ENCODE data around the gene ATAD3B.

Gene ATAD3B

DNA sequence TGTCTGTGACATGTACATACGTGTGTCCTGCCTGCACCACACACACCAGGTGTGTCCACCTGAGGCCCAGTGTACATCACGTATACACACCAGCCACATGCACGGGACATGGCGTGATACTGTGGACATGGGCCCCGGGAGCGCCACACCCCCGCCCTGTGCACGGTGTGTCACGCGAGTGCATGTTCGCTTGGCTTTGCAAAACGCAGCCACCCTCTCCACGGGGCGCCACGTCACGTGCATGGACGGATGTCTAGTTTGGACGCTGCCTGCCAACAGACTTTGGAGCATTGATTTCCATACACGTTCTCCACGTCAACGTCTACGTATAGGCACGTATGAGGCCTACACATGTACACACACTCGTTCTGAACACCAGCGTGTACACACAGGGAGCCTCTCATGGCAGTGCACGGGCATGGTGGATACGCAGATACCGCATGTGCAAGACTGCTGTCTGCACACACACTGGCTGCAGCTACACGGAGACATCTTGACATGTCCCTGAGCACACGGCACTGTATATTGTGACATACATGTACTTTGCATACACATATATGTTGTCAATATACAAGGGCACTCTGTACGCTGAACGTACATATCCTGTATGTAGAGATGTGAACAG is 66.2 kb downstream of the ATAD3B start:
- TF ChIP-seq, protein P1, sequence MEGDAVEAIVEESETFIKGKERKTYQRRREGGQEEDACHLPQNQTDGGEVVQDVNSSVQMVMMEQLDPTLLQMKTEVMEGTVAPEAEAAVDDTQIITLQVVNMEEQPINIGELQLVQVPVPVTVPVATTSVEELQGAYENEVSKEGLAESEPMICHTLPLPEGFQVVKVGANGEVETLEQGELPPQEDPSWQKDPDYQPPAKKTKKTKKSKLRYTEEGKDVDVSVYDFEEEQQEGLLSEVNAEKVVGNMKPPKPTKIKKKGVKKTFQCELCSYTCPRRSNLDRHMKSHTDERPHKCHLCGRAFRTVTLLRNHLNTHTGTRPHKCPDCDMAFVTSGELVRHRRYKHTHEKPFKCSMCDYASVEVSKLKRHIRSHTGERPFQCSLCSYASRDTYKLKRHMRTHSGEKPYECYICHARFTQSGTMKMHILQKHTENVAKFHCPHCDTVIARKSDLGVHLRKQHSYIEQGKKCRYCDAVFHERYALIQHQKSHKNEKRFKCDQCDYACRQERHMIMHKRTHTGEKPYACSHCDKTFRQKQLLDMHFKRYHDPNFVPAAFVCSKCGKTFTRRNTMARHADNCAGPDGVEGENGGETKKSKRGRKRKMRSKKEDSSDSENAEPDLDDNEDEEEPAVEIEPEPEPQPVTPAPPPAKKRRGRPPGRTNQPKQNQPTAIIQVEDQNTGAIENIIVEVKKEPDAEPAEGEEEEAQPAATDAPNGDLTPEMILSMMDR (conservative IDR thresholded peaks at IDR 0.05) = no peak
- no peak overlapping the region for H3K27ac ChIP-seq

DNA sequence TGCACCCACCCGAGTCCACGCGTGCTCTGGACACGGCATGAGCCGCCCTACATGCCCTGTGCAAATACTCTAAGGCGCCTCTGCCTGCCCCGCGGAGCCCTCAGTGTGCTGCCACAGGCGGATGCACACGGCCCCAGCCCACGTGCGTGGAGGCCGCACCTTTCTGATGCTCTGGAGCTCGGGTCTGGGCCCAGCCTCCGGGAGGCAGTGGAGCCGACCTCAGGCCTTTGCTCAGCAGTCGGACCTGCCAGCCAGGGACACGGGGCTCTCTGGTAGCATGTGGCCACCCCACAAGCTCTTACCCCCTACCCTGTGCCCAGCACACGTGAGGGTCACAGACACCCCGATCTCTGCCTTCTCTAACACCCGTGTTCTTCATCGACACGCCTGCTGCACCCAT is 66.8 kb downstream of the ATAD3B start:
- TF ChIP-seq, protein P1 (conservative IDR thresholded peaks at IDR 0.05) = no peak

DNA sequence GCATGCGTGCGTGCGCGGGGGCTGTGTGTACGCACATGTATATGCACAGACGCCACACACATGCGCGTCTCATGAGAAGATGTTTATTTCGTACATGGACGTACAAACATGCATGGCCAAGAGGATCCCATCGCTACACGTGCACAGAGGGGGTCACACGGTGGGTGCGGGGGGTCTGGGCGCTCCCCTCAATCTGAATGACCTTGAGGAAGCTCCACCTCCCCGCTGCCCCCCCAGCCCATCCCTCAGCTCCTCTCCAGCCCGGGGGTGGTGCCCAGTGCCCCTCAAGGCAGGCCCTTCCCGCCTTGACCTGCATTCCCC is 67.4 kb downstream of the ATAD3B start:
- TF ChIP-seq, protein P1 (conservative IDR thresholded peaks at IDR 0.05) = no peak
- H3K27ac ChIP-seq = peak overlapping the region; percentile 83

More for the DNA sequence above, 66.8 kb downstream of the ATAD3B start:
- H3K27ac ChIP-seq = peak overlapping the region; percentile 83

- TF ChIP-seq, protein P1 (conservative IDR thresholded peaks at IDR 0.05) = no peak
- H3K27ac ChIP-seq = peak overlapping the region; percentile 83
Observed at GRCh38 chr1:1539310-1540089, 67.9 kb downstream of the ATAD3B start.

DNA sequence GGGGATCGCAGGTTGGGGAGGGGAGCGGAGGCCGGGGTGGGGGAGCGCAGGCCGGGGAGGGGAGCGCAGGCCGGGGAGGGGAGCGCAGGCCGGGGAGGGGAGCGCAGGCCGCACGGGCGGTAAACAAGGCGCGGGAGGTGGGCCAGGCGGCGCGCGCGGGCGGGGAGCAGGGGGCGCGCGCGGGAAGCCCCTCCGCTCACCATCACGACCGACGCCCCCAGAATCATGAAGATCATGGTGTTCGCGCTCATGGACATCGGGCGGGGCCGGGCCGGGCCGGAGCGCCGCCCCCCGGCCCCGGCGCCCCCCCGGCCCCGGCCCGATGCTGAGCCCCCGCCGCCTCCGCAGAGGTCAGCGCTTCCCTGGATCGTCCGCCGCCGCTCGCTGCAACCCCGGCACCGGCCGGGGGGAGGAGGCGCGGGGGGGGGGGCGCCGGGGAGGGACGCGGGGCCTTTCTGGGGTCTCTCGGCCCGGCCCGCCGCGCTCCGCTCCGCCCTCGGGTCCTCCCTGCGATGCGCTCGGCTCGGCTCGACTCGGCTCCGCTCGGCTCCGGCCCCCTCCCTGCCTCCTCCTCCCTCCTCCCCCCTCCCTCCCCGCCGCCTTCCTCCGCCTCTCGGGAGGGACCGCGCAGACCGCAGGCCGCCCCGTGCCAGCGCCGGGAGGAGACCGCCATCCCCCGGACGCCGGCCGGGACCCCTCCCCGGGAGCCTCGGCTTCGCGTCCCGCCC is 68.7 kb downstream of the ATAD3B start, which contains the start of gene TMEM240:
Gene TMEM240 (minus strand): TSS at position 535 of the 728 bp plus-strand sequence. CDS start 278 bp downstream, at position 257.
- TF ChIP-seq, protein P1 (conservative IDR thresholded peaks at IDR 0.05) = no peak
- H3K27ac ChIP-seq = peak within 1 kb of the TSS; percentile 83

- TF ChIP-seq, protein P1 (conservative IDR thresholded peaks at IDR 0.05) = no peak
- H3K27ac ChIP-seq = peak overlapping the region; percentile 83
Observed at GRCh38 chr1:1540818-1541628, 69.5 kb downstream of the ATAD3B start.

All from VCaP (cell line).